Colonic mucosa (tissue), 4 donors: ENCODE results near the gene MAP2K5. TPM values are rescaled to one million over a fixed set of nuclear protein-coding genes. Genes with fewer than 3 reads are reported as not detected.

ENCODE experiments used
- DNase-seq: peaks from one replicate; pipeline ENCODE4 v3.0.0-alpha.2; 2020
- H3K27ac ChIP-seq: fragments of 200-600 bp; one replicate; pipeline ENCODE4 v1.8.0; 2021
- H3K27me3 ChIP-seq: fragments of 200-600 bp; one replicate; pipeline ENCODE4 v1.8.0; 2021
- H3K36me3 ChIP-seq: fragments of 200-600 bp; one replicate; pipeline ENCODE4 v1.8.0; 2021
- H3K4me1 ChIP-seq: fragments of 200-600 bp; one replicate; pipeline ENCODE4 v1.8.0; 2021; ENCODE audit warnings: mild to moderate bottlenecking
- H3K4me3 ChIP-seq: fragments of 200-600 bp; one replicate; pipeline ENCODE4 v1.8.0; 2021
- H3K9ac ChIP-seq, 2 donors: one replicate each; pipeline ENCODE4 v1.7.0; 2013; ENCODE audit warnings: control low read depth in 2 of 2, low read depth in 2 of 2, low read length in 2 of 2
- H3K9me3 ChIP-seq: fragments of 200-600 bp; one replicate; pipeline ENCODE4 v1.8.0; 2021
- intact Hi-C: fragments of 100-400 bp; cut with DNase I; formaldehyde crosslinking; loops from one replicate; pipeline ENCODE4 v1.14.1; 2022
- total RNA-seq, 2 donors: library from RNA; stranded (reverse); fragmentation: NEBNext Ultra II Directional in 1 of 2; extraction: Animal tissue kit (Norgen Biotek cat#: 25700) in 1 of 2; gene quantifications; one replicate each; pipeline ENCODE4 v1.2.1, GENCODE V29; 2021
- TF ChIP-seq, protein P1 (sequence below): fragments of 200-600 bp; IDR thresholded peaks from one replicate; pipeline ENCODE4 v1.8.0; 2022; ENCODE audit warnings: antibody characterized with exemption, mild to moderate bottlenecking
- donor health status: healthy.
- donor health status: DM: no; HTN: no; CAD: no.
- donor health status: DM: no; HTN: no; CAD: no.

Gene MAP2K5
- total RNA-seq, 2 donors from 2014 or later, result 19.1 to 20.2 TPM

DNA sequence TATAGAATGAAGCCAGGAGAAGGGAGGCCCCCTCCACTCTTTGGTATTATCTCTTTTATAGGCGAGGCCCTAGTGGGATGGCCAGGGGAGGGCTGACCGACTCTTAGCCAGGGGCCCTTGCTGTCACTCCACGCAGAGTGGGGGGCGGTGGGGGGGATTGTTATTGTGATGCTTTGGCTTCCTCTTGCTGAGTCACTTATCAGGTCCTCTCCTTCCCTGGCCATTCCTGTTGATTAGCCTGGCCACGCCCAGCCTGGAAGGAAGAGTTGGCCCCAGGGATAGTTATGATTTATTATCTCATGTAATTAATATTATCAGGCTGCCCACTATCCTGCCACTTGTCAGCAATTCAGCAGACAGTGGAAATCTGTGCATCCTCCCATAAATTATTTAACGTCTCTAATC is 257.3 kb downstream of the MAP2K5 start:
- Histone ChIP-seq H3K9me3 (no peaks in the 10 kb centered on the region), H3K4me3 (no peak overlapping the region), H3K9ac (no peak overlapping the region), H3K27me3 (no peaks in the 10 kb centered on the region), H3K36me3 (no peaks in the 10 kb centered on the region), H3K27ac (no peak overlapping the region), H3K4me1 (no peaks in the 10 kb centered on the region)
- intact Hi-C loops, result no loop called here
- no peak for DNase-seq
- TF ChIP-seq, protein P1, sequence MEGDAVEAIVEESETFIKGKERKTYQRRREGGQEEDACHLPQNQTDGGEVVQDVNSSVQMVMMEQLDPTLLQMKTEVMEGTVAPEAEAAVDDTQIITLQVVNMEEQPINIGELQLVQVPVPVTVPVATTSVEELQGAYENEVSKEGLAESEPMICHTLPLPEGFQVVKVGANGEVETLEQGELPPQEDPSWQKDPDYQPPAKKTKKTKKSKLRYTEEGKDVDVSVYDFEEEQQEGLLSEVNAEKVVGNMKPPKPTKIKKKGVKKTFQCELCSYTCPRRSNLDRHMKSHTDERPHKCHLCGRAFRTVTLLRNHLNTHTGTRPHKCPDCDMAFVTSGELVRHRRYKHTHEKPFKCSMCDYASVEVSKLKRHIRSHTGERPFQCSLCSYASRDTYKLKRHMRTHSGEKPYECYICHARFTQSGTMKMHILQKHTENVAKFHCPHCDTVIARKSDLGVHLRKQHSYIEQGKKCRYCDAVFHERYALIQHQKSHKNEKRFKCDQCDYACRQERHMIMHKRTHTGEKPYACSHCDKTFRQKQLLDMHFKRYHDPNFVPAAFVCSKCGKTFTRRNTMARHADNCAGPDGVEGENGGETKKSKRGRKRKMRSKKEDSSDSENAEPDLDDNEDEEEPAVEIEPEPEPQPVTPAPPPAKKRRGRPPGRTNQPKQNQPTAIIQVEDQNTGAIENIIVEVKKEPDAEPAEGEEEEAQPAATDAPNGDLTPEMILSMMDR, result no peak

DNA sequence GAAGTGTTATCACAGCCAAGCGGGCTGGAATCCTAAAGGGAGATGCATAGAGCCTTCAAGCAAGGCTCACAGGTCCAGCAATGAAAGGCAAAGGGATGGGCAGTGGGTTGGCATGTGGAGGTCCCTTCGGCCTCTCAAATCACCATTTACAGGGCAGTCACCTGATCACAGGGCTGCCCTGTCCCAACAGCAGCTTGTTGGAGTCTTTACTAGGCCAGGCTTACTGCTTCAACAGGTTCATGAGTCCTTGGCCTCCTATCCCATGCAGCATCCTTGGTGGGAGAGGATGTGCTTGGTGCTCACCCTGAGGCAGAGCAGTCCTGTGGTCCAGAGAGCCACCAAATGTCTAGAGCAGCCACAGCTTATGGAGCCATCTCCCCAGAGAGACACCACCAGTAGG is 258.6 kb downstream of the MAP2K5 start:
- intact Hi-C loops, result no loop called here
- Histone ChIP-seq H3K36me3 (no peaks in the 10 kb centered on the region), H3K9me3 (no peaks in the 10 kb centered on the region), H3K27me3 (no peaks in the 10 kb centered on the region), H3K4me3 (no peak overlapping the region), H3K9ac (no peak overlapping the region), H3K27ac (no peak overlapping the region), H3K4me1 (no peaks in the 10 kb centered on the region)
- TF ChIP-seq, protein P1, result no peak
- DNase-seq, result no peak

DNA sequence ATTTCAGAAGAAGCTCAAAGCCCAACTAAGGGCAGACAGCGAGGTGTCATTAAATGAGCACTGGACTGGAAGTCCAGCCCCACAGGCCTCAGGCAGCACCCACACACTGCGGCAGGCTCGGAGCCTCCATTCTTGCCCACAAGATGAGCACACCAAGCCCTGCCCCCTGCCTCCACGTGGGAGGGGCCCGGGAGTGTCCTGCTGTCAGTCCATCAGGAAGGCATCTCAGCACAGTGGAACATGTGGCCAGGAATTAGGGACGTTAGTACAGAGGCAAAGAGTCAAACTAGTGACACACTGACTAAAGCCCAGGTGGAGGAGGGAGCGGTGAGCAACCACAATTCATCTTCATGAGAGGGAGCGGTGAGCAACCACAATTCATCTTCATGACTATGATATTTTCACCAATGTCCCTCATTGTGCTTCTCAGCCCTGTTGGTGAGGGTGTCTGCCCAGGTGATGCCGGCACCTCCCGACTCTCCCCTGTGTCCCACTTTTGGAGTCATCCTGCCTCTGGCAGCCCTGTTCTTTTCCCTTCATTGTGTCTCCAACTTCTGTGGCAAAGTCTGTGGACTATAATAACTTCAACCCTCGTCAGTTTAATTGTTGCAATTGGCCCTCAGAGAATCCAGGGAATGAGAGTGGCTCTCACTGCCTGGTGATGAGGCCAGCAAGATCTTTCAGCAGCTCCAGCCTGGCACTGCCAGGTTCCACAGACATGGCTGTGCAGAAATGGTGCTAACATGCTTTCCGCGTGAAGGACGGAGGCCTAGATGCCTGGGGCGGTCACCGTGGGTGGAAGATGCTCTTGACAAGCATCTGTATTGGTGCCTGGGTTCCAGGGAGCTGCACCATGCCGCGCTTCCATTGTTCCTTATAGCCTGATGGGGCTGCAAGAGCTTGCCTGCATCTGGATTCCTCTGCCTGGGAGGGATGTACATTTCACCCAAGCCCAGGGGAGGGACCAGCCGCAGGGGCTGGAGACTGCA is 259.7 kb downstream of the MAP2K5 start:
- Histone ChIP-seq H3K27me3 (no peaks in the 10 kb centered on the region), H3K4me1 (no peaks in the 10 kb centered on the region), H3K4me3 (no peak overlapping the region), H3K27ac (no peak overlapping the region), H3K9me3 (no peaks in the 10 kb centered on the region), H3K9ac (no peak overlapping the region), H3K36me3 (no peaks in the 10 kb centered on the region)
- DNase-seq, result no peak
- intact Hi-C loops, result no loop called here
- TF ChIP-seq, protein P1, result no peak

DNA sequence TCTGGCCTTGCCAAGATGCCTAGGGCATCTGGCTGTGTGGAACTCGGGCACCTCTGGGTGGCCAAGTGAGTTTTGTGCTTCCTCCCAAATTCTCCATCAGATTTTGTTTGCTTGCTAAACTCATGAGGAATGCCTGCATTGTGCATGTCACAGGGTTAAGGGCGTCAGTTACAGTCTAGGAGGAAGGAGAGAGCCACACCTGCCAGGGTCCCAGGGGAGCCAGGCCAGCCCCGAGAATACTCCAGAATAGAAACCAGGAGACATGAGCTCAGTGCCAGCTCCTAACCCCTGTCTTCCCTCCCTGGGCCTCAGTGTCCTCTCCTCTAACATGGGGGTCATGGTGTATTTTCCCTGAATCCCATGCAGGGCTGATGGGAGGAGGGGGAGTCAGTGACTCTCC is 260.8 kb downstream of the MAP2K5 start:
- Histone ChIP-seq H3K27me3 (no peaks in the 10 kb centered on the region), H3K9ac (no peak overlapping the region), H3K4me1 (no peaks in the 10 kb centered on the region), H3K4me3 (no peak overlapping the region), H3K36me3 (no peaks in the 10 kb centered on the region), H3K9me3 (no peaks in the 10 kb centered on the region), H3K27ac (no peak overlapping the region)
- DNase-seq, result no peak
- TF ChIP-seq, protein P1, result no peak
- intact Hi-C loops, result no loop called here

DNA sequence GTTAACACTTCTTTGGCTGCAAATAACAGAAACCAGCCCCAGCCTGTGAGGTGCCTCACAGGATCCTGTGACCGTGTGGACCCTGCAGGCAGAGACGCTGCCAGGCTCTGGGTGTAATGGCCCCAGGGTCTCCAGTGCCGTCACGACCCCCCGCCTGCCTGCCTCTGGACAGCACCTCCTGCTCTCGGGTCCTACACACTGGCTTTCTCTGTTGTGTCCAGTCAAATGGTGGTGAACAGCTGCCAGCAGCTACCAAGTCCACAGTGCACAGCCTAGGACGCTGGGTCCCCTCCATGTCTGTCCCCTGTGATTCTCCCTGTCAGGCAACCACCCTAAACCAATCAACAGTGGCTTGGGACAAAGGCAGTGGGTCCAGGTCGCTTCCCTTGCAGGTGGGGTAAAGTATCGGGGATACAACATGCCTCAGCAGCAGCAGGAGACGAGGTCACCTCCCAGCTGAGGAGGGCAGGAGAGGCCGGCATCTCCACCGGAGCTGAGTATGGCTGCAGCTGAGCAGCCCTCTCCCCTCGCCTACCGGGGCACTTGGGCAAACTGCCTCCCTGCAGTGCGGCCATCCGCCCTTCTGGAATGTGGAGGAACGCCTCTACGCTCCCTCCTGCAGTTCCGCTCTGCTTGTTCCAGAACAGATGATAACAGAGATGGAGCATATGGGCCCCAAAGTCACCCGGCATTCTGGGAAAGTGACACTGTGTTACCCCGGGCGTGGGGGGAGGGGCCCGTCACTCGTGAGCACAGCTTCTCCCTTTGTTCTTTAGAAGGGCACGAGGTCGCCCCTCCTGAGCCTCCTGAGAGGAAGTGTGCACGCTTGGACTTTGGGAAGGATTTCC is 261.7 kb downstream of the MAP2K5 start:
- Histone ChIP-seq H3K9me3 (no peaks in the 10 kb centered on the region), H3K36me3 (no peaks in the 10 kb centered on the region), H3K4me3 (no peak overlapping the region), H3K27me3 (no peaks in the 10 kb centered on the region), H3K9ac (no peak overlapping the region), H3K4me1 (no peaks in the 10 kb centered on the region), H3K27ac (no peak overlapping the region)
- DNase-seq, result no peak
- TF ChIP-seq, protein P1, result no peak
- intact Hi-C loops, result no loop called here
